NCI-H2029 treated with DMSO at 0.1 percent for 48 hours (cell line): ENCODE data around the gene RGSL1.

Source experiments
- DNase-seq: peaks from one replicate; lab custom pipeline; 2025; lab: John Stamatoyannopoulos, UW

The RGSL1 gene

GRCh38 chr1:182549346-182549745 lies 99.4 kb downstream of the RGSL1 start:
- no peak for DNase-seq

- no peak for DNase-seq
Observed at GRCh38 chr1:182549811-182550210, 99.9 kb downstream of the RGSL1 start.

GRCh38 chr1:182552527-182552926 lies 102.6 kb downstream of the RGSL1 start:
- DNase-seq, result no peak

GRCh38 chr1:182555493-182555892 lies 105.5 kb downstream of the RGSL1 start:
- DNase-seq, result no peak

GRCh38 chr1:182556279-182556678 lies 106.3 kb downstream of the RGSL1 start:
- no peak for DNase-seq

GRCh38 chr1:182560392-182560984 lies 110.5 kb downstream of the RGSL1 start:
- no peak for DNase-seq

GRCh38 chr1:182561456-182561855 lies 111.5 kb downstream of the RGSL1 start:
- no peak for DNase-seq

GRCh38 chr1:182563095-182563494 lies 113.1 kb downstream of the RGSL1 start:
- no peak for DNase-seq

GRCh38 chr1:182564406-182565004 lies 114.6 kb downstream of the RGSL1 start:
- DNase-seq, result no peak

- DNase-seq, result no peak
Observed at GRCh38 chr1:182565537-182565936, 115.6 kb downstream of the RGSL1 start.

- DNase-seq, result no peak
Observed at GRCh38 chr1:182567629-182568028, 117.7 kb downstream of the RGSL1 start.

GRCh38 chr1:182568647-182569284 lies 118.8 kb downstream of the RGSL1 start:
- no peak for DNase-seq

- DNase-seq, result no peak
Observed at GRCh38 chr1:182569939-182570610, 120.1 kb downstream of the RGSL1 start.

- no peak for DNase-seq
Observed at GRCh38 chr1:182570611-182570970, 120.6 kb downstream of the RGSL1 start.

- DNase-seq, result no peak
Observed at GRCh38 chr1:182574156-182574555, 124.2 kb downstream of the RGSL1 start.

GRCh38 chr1:182575540-182576149 lies 125.7 kb downstream of the RGSL1 start:
- DNase-seq, result no peak

GRCh38 chr1:182580736-182581135 lies 130.8 kb downstream of the RGSL1 start:
- DNase-seq, result no peak

- DNase-seq, result no peak
Observed at GRCh38 chr1:182584746-182585145, 134.8 kb downstream of the RGSL1 start.

GRCh38 chr1:182586380-182586779 lies 136.4 kb downstream of the RGSL1 start:
- DNase-seq, result no peak

- DNase-seq, result no peak
Observed at GRCh38 chr1:182587093-182587492, 137.1 kb downstream of the RGSL1 start.

GRCh38 chr1:182587666-182588499 lies 137.9 kb downstream of the RGSL1 start:
- no peak for DNase-seq
